GM12892 (cell line): ENCODE results near the gene RHOT2.

Source experiments
- DNase-seq: peaks from one replicate; pipeline ENCODE4 v3.0.0; 2011; ENCODE audit not compliant: insufficient read length
- FAIRE-seq: peaks from 2 replicates; lab custom pipeline; 2011; peaks lifted over from hg19 to GRCh38; lab: Jason Lieb, UNC
- POLR2A ChIP-seq: IDR thresholded peaks from 2 replicates; pipeline ENCODE4 v1.6.1; 2011; ENCODE audit warnings: low read depth, low read length, control low read depth
- POLR2AphosphoS5 ChIP-seq: IDR thresholded peaks from 2 replicates; pipeline ENCODE4 v1.6.1; 2011; ENCODE audit warnings: low read depth, low read length, control low read depth
- TAF1 ChIP-seq: IDR thresholded peaks from 2 replicates; pipeline ENCODE4 v1.6.1; 2011; ENCODE audit warnings: low read depth, mild to moderate bottlenecking, control low read depth, low read length, borderline replicate concordance

The RHOT2 gene

GRCh38 chr16:645852-646678 lies 21.9 kb upstream of the RHOT2 start:
- no peak for FAIRE-seq
- no peak for TF ChIP-seq POLR2AphosphoS5
- DNase-seq = no peak

DNA sequence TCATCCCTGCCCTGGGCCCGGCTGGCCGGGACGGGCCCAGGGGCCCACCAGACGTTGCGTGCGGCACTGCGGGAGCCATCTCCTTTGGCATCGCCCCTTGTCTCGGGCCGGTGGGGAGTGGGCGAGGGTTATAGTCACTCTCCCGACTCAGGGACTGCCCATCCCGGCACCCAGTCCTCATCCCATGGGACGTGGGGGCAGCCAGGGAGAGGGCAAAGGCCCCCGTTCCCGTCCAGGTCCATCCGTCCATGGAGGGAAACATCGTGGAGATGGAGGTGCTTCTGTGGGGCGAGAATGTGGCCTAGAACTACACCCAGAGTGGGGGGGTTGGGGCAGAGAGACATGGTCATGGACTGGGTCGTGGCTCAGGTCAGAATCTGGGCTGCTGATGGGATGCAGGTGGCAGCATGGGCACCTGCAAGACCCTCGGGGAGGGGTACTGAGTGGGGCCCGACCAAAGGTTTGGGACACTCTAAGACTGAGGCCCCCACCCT lies 21.2 kb upstream of the RHOT2 start:
- DNase-seq = no peak
- no peak for FAIRE-seq
- TF ChIP-seq TAF1 (no peak), POLR2A (no peak), POLR2AphosphoS5 (no peak)

GRCh38 chr16:647173-647902 lies 20.6 kb upstream of the RHOT2 start:
- FAIRE-seq = no peak
- TF ChIP-seq TAF1 = no peak
- DNase-seq = no peak

DNA sequence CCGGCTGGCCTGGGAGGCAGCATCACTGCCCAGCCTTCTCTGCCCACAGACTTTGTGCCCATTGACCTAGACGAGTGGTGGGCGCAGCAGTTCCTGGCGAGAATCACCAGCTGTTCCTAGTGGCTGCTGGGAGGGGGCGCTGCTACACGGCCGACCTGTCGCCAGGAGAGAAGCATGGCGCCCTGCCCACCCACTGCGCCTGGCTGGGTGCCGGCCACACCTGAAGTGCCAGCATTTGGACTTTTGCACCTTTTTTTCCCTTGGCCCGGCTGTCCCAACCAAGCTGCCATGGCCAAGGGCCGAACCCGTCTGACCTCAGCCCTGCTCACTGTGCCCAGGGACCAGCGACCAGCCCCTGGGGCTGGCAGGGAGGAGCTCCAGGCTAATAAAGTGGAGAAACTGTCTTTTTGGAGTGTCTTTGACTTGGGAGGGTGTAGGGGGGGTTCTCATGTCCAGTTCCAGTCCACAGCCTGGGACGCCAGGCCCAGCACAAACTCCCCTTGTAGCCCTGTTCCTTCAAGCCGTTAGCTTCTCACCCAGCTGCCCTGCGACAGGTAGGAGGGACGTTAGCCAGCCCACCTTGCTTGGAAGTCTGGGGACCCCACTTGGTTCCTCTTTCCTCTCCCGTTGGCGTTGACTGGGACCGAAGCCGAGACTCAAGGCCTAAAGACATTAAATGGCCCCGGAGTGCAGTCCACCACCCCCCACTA lies 19.7 kb upstream of the RHOT2 start:
- peak; percentile 97 for FAIRE-seq

DNA sequence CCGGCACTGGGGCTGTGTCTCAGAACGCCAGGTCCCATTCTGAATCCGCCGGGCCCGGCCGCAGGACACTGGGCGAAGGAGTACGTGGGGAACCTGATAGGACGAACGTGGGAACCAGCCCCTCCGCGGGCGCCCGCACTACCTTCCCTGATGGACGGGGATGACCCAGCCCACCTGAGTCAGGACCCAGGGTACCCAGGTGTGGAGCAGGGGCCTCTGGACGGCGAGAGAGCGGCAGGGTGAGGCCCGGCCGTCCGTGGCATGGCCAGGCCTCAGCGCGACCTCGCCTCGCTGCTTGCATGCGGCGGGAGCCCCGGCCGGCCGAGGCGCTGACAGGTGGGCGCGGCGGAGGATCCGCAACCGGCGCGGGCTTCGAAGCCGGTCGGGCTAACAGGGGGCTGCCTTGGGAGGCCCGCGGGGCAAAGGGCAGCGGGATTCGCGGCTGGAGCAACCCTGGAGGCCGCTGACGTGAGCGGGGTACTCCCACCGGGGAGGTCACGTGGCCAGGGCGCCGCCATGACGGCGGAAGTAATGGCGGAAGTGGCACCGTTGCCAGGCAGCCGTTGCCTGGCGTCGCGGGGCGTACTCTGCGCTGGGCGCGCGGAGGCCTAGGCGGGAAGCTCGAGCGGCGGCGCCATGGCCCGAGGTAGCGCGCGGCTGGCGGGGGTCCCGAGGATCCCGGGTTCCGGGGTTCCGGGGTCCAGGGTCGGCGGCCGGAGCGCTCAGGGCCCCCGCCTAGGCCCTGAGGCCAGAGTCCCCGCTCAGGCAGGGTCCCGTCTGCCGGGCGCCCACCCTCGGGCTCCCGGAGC lies 18.9 kb upstream of the RHOT2 start, which contains the start of gene WDR90:
Gene WDR90, plus strand, starts transcription at position 585 of the 809 bp plus-strand sequence. Its CDS starts 52 bp downstream, at position 637.
- DNase-seq = peak; percentile 100
- TF ChIP-seq POLR2A = peak; percentile 36; the same call in 1 of the 2 replicates
- TF ChIP-seq POLR2AphosphoS5 = peak; percentile 43
- peak; percentile 17; the same call in 1 of the 2 replicates for TF ChIP-seq TAF1
- peak; percentile 99 for FAIRE-seq

More for the DNA sequence above, 19.7 kb upstream of the RHOT2 start:
- no peak for TF ChIP-seq POLR2AphosphoS5
- no peak for TF ChIP-seq TAF1
- TF ChIP-seq POLR2A = peak; percentile 0; the same call in 1 of the 2 replicates
- DNase-seq = peak; percentile 78

GRCh38 chr16:649631-650030 lies 18.3 kb upstream of the RHOT2 start:
- DNase-seq (peak; percentile 70), FAIRE-seq (peak; percentile 54)
- TF ChIP-seq TAF1 (no peak), POLR2A (no peak), POLR2AphosphoS5 (no peak)

GRCh38 chr16:651844-652243 lies 16.1 kb upstream of the RHOT2 start:
- no peak for FAIRE-seq
- no peak for TF ChIP-seq TAF1
- TF ChIP-seq POLR2AphosphoS5 = no peak
- TF ChIP-seq POLR2A = no peak
- no peak for DNase-seq

- no peak for FAIRE-seq
- DNase-seq = no peak
- TF ChIP-seq TAF1 (no peak), POLR2A (no peak), POLR2AphosphoS5 (no peak)
These were observed 15.3 kb upstream of the RHOT2 start for GRCh38 chr16:652454-653305.

DNA sequence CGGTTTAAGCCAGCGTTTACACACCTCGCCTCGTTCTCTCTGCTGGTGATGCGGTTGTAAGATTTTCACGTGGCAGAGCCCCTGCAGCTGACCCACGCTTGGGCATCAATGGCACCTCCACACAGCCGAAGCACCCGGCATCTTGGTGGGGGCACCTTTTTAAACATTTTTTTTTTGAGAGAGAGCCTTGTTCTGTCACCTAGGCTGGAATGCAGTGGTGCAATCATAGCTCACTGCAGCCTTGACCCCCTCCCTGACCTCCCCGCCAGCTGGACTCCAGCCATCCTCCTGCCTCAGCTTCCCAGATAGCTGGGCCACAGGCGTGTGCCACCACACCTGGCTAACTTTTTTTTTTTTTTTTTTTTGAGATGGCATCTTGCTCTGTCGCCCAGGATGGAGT lies 13.9 kb upstream of the RHOT2 start:
- FAIRE-seq (no peak), DNase-seq (no peak)
- no peak for TF ChIP-seq TAF1
- TF ChIP-seq POLR2A = no peak
- no peak for TF ChIP-seq POLR2AphosphoS5

DNA sequence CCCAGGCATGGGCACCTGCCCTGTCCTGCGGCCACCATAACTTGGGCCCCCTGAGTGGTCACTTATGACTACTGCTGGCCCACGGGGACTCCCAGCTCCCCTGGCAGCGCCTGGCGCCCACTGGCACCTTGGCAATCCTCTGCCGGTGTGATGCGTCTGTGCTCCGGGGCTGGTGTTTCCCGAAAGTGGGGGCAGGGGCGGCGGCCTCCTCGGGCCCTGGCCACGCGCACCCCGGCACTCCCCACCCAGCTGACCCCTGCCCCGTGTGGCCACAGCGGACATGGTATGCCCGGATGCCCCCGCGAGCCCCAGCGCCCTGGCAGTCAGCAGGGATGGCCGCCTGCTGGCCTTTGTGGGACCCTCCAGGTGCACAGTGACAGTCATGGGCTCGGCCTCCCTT lies 10.4 kb upstream of the RHOT2 start:
- TF ChIP-seq TAF1 (no peak), POLR2A (no peak), POLR2AphosphoS5 (no peak)
- no peak for FAIRE-seq
- no peak for DNase-seq
